HUES48 (cell line): ENCODE measurements around the gene UVRAG.

Source experiments
- H3K27ac ChIP-seq: one replicate; pipeline ENCODE4 v1.7.0; 2013; ENCODE audit warnings: low read depth, low read length, inconsistent platforms
- H3K27me3 ChIP-seq: 2 replicates; pipeline ENCODE4 v1.6.1; 2013; ENCODE audit warnings: mild to moderate bottlenecking, low read length; ENCODE audit not compliant: control insufficient read depth, insufficient read depth
- H3K36me3 ChIP-seq: 2 replicates; pipeline ENCODE4 v1.6.1; 2013; ENCODE audit warnings: low read length; ENCODE audit not compliant: control insufficient read depth, insufficient read depth
- H3K4me1 ChIP-seq: 2 replicates; pipeline ENCODE4 v1.6.1; 2013; ENCODE audit warnings: mild to moderate bottlenecking, low read length; ENCODE audit not compliant: control insufficient read depth, insufficient read depth
- H3K4me3 ChIP-seq: 2 replicates; pipeline ENCODE4 v1.5.1; 2013; ENCODE audit warnings: mild to moderate bottlenecking, low read depth, low read length
- H3K9ac ChIP-seq: 2 replicates; pipeline ENCODE4 v1.6.1; 2013; ENCODE audit warnings: mild to moderate bottlenecking, low read depth, low read length, moderate library complexity
- H3K9me3 ChIP-seq: 2 replicates; pipeline ENCODE4 v1.6.1; 2013; ENCODE audit warnings: low read length; ENCODE audit not compliant: control insufficient read depth, insufficient read depth

Gene UVRAG

GRCh38 chr11:75812542-75813040 is 2.4 kb upstream of the UVRAG start:
- Histone ChIP-seq H3K9ac (no peak overlapping the region), H3K4me3 (no peak overlapping the region), H3K36me3 (no peaks in the 10 kb centered on the region), H3K27ac (peak overlapping the region; percentile 31), H3K27me3 (peaks cover 2% of the 10 kb centered on the region; the same call in 1 of the 2 replicates), H3K4me1 (peaks cover 23% of the 10 kb centered on the region), H3K9me3 (no peaks in the 10 kb centered on the region)

DNA sequence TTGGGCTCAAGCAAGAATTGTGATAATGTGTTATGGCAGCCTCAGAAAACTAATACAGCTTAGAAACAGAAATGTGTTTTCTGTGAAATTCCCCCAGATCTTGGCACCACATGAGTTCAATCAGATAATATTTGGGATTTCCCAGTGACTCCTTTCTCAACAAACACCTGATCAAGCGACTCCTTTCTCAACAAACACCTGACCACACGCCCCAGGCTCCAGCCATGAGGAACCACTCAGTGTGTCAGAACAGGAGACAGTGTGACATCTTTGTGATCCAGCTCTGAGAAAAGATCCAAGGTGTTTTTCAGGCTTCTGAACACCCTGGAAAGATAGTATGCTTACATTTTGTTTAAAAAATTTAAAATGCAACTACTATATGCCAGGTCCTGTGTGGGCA is 1.9 kb upstream of the UVRAG start:
- Histone ChIP-seq H3K4me3 (no peak overlapping the region), H3K27me3 (peaks cover 2% of the 10 kb centered on the region; the same call in 1 of the 2 replicates), H3K4me1 (peaks cover 23% of the 10 kb centered on the region), H3K27ac (peak overlapping the region; percentile 31), H3K36me3 (no peaks in the 10 kb centered on the region), H3K9ac (no peak overlapping the region), H3K9me3 (no peaks in the 10 kb centered on the region)

DNA sequence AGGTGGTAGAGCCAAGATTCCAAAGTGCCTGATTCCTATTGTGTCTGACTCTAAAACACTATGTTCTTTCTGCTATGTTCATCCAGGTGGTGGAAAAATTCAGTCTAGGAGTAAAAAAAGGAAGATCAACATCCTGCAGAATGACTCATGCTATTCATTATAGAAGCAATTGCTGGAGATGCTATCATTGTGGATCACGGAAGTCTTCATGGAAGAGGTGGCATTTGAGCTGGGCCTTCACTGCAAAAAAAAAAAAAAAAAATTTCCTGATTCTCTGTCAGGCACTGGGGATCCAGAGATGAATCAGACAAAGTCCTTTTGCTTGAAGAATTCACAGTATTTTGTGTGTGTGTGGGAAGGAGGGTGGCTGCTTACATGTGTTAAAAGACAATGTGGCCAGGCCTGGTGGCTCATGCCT is 1.4 kb upstream of the UVRAG start:
- Histone ChIP-seq H3K9ac (no peak overlapping the region), H3K9me3 (no peaks in the 10 kb centered on the region), H3K36me3 (no peaks in the 10 kb centered on the region), H3K27ac (no peak overlapping the region), H3K27me3 (peaks cover 2% of the 10 kb centered on the region; the same call in 1 of the 2 replicates), H3K4me1 (peaks cover 23% of the 10 kb centered on the region), H3K4me3 (peak overlapping the region; percentile 85; the same call in 1 of the 2 replicates)

DNA sequence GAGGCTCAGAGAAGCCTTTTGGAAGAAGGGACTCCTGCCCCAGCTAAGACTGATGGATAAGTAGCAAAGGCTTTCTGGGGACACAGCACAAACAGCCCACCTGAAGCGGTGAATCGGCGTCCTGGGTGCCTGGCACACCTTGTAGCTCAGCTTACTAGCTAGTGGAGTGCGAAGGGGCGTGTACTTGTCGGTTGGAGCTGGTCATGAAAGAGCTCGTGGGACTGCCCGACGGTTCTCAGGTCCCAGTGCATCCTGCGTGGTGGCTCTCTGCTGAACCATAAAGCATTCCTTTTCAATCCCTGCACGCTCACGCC is 690 bp upstream of the UVRAG start:
- peak overlapping the region; percentile 17 for H3K27ac ChIP-seq
- peaks cover 2% of the 10 kb centered on the region; the same call in 1 of the 2 replicates for H3K27me3 ChIP-seq
- H3K36me3 ChIP-seq, result no peaks in the 10 kb centered on the region
- peak overlapping the region; percentile 85 for H3K4me3 ChIP-seq
- peaks cover 23% of the 10 kb centered on the region for H3K4me1 ChIP-seq
- peak overlapping the region; percentile 28; the same call in 1 of the 2 replicates for H3K9ac ChIP-seq
- H3K9me3 ChIP-seq, result no peaks in the 10 kb centered on the region

DNA sequence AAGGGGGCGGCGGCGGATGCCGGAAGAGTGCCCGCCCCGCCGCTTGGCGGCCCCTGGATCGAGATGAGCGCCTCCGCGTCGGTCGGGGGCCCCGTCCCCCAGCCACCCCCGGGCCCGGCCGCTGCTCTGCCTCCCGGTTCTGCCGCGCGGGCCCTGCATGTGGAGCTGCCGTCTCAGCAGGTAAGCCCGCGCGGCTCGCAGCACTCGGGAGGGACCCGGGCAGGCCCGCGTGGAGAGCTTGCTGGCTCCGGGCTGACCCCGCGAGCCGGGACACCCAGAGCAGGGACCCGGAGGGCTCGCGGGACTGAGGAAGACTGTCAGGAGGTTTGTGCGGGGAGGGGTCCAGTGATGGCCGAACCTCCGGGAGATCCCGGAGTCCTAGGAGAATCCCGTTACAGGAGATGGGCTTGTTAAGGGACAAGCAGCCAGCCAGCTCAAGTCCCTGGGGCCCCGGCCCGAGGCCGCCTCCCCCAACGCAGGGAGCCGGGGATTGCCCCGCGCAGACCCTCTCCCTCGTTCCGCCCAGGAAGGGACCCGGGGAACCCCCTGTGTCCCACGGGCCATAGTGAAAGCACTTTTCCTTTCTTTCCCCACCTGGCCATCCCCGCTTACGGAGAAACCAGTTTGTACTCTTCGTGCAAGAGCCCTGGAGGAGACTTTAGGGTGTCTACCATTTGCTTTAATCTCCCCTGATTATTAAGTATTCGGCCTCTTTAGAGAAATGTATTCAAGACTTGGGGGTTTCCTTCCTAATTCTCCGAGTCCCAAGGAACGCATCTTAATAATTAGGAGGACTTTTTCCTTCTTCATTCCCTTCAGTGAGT is 547 bp downstream of the UVRAG start:
- peak overlapping the region; percentile 85 for H3K4me3 ChIP-seq
- H3K27me3 ChIP-seq, result peaks cover 2% of the 10 kb centered on the region; the same call in 1 of the 2 replicates
- H3K27ac ChIP-seq, result peak overlapping the region; percentile 72
- peak overlapping the region; percentile 41 for H3K9ac ChIP-seq
- H3K9me3 ChIP-seq, result no peaks in the 10 kb centered on the region
- H3K4me1 ChIP-seq, result peaks cover 23% of the 10 kb centered on the region
- H3K36me3 ChIP-seq, result no peaks in the 10 kb centered on the region

GRCh38 chr11:75816561-75817239 is 1.7 kb downstream of the UVRAG start:
- H3K9me3 ChIP-seq, result no peaks in the 10 kb centered on the region

DNA sequence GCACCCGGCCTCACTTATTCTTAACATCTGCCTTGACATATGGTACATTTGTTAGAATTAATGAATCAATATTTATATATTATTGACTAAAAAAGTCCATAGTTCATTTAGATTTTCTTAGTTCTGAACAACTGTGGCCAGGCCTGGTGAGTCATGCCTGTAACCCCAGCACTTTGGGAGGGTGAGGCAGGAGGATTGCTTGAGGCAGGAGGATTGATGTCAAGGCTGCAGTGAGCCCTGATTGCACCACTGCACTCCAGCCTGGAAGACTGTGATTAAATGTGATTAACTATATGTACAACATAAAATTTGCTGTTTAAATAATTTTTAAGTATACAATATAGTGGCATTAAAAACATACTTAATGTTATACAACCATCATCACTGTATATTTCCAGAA is 5.6 kb downstream of the UVRAG start:
- Histone ChIP-seq H3K4me1 (peaks cover 8% of the 10 kb centered on the region; the same call in 1 of the 2 replicates), H3K27ac (no peak overlapping the region), H3K36me3 (no peaks in the 10 kb centered on the region), H3K9ac (no peak overlapping the region), H3K27me3 (peaks cover 2% of the 10 kb centered on the region; the same call in 1 of the 2 replicates), H3K9me3 (no peaks in the 10 kb centered on the region), H3K4me3 (no peak overlapping the region)

More at GRCh38 chr11:75816561-75817239, 1.7 kb downstream of the UVRAG start:
- H3K9ac ChIP-seq, result no peak overlapping the region
- peaks cover 23% of the 10 kb centered on the region for H3K4me1 ChIP-seq
- peaks cover 2% of the 10 kb centered on the region; the same call in 1 of the 2 replicates for H3K27me3 ChIP-seq
- H3K36me3 ChIP-seq, result no peaks in the 10 kb centered on the region
- H3K4me3 ChIP-seq, result peak overlapping the region; percentile 85
- no peak overlapping the region for H3K27ac ChIP-seq

GRCh38 chr11:75821202-75821601 is 6.2 kb downstream of the UVRAG start:
- H3K27me3 ChIP-seq, result peaks cover 1% of the 10 kb centered on the region; the same call in 1 of the 2 replicates
- H3K9me3 ChIP-seq, result no peaks in the 10 kb centered on the region
- H3K27ac ChIP-seq, result no peak overlapping the region
- H3K36me3 ChIP-seq, result no peaks in the 10 kb centered on the region
- no peak overlapping the region for H3K4me3 ChIP-seq
- peaks cover 5% of the 10 kb centered on the region; the same call in 1 of the 2 replicates for H3K4me1 ChIP-seq
- no peak overlapping the region for H3K9ac ChIP-seq

DNA sequence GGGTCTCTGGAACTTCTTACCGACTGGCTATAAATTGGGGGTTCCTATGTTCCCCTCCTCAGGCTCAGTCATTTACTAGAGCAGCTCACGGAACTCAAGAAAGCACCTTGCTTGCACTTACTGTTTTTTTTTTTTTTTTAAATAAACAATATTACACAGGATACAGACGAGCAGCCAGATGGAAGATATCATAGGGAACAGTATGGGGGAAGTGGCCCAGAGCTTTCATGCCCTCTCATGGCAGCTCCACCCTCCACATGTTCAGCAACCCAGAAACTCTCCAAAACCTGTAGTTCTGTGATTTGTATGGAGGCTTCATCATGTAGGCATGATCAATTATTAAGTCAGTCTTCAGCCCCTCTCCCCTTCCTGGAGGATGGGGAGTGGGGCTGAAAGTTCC is 7.5 kb downstream of the UVRAG start:
- no peaks in the 10 kb centered on the region for H3K36me3 ChIP-seq
- H3K27me3 ChIP-seq, result no peaks in the 10 kb centered on the region
- H3K4me1 ChIP-seq, result no peaks in the 10 kb centered on the region
- no peaks in the 10 kb centered on the region for H3K9me3 ChIP-seq
- no peak overlapping the region for H3K9ac ChIP-seq
- no peak overlapping the region for H3K4me3 ChIP-seq
- H3K27ac ChIP-seq, result no peak overlapping the region

- no peak overlapping the region for H3K4me3 ChIP-seq
Observed at GRCh38 chr11:75823415-75823814, 8.4 kb downstream of the UVRAG start.

DNA sequence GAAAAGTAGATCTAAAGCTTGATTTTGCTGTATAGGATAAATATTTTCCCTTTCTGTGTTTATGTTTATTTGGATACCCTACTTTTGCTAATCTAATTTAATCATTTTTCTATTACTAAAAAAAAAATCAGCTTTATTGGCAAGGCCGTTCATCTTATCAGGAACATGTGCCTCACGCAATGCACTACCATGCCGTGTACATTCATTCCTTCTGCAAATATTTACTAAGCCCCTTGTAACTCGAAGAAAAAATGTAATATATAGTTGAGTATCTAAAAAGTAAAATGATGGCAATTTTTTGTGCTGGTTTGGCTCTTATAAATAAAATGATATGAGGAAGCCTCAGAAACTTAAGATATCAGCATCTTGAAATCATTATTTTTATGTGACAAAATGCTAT is 8.9 kb downstream of the UVRAG start:
- Histone ChIP-seq H3K4me1 (no peaks in the 10 kb centered on the region), H3K9me3 (no peaks in the 10 kb centered on the region), H3K27me3 (no peaks in the 10 kb centered on the region), H3K9ac (no peak overlapping the region), H3K27ac (no peak overlapping the region), H3K4me3 (no peak overlapping the region), H3K36me3 (no peaks in the 10 kb centered on the region)

More at GRCh38 chr11:75823415-75823814, 8.4 kb downstream of the UVRAG start:
- no peaks in the 10 kb centered on the region for H3K4me1 ChIP-seq
- H3K27me3 ChIP-seq, result no peaks in the 10 kb centered on the region
- H3K9me3 ChIP-seq, result no peaks in the 10 kb centered on the region
- H3K27ac ChIP-seq, result no peak overlapping the region
- H3K36me3 ChIP-seq, result no peaks in the 10 kb centered on the region
- no peak overlapping the region for H3K9ac ChIP-seq
